EH (cell line): Measurements from ENCODE around the gene PKNOX1.
"Not testable (repeated sequence)": the region's sequence is repeated elsewhere in the genome, so short reads cannot be mapped to it uniquely, and the experiment has no call there.

Experiments used
- DNase-seq: peaks from one replicate; pipeline ENCODE4 v3.0.0-alpha.2; 2015; ENCODE audit warnings: low read depth

The PKNOX1 gene

GRCh38 chr21:43062955-43063664 is 88.7 kb downstream of the PKNOX1 start:
- DNase-seq: not testable (repeated sequence)

GRCh38 chr21:43064265-43064917 is 90.0 kb downstream of the PKNOX1 start:
- not testable (repeated sequence) for DNase-seq

GRCh38 chr21:43065991-43066390 is 91.6 kb downstream of the PKNOX1 start:
- DNase-seq: not testable (repeated sequence)

- not testable (repeated sequence) for DNase-seq
These were observed 92.3 kb downstream of the PKNOX1 start for GRCh38 chr21:43066690-43067089.

- not testable (repeated sequence) for DNase-seq
These were observed 93.7 kb downstream of the PKNOX1 start for GRCh38 chr21:43068065-43068464.

GRCh38 chr21:43069682-43070081 is 95.3 kb downstream of the PKNOX1 start:
- not testable (repeated sequence) for DNase-seq

GRCh38 chr21:43072742-43073141 is 98.4 kb downstream of the PKNOX1 start:
- DNase-seq: not testable (repeated sequence)

- DNase-seq: not testable (repeated sequence)
These were observed 100.2 kb downstream of the PKNOX1 start for GRCh38 chr21:43074401-43075169.

GRCh38 chr21:43075170-43076022 is 101.0 kb downstream of the PKNOX1 start, which contains the start of gene CBS:
Gene CBS (minus strand): TSS chr21:43075835. CDS start chr21:43072193, 3,642 bp downstream.
- not testable (repeated sequence) for DNase-seq

- not testable (repeated sequence) for DNase-seq
These were observed 101.8 kb downstream of the PKNOX1 start for GRCh38 chr21:43076023-43076637.

- not testable (repeated sequence) for DNase-seq
These were observed 102.3 kb downstream of the PKNOX1 start for GRCh38 chr21:43076643-43077042.

GRCh38 chr21:43082587-43083300 is 108.4 kb downstream of the PKNOX1 start:
- DNase-seq: not testable (repeated sequence)
